GM23338 (cell line): Measurements from ENCODE around the gene SUGCT. TPM values are rescaled to one million over a fixed set of nuclear protein-coding genes. Genes with fewer than 3 reads are reported as not detected.

Source experiments
- polyA plus RNA-seq: library from polyadenylated mRNA; unstranded; fragments of >200 nt; fragmentation: Nextera tagmentation; extraction: Ambion mirVana; gene quantifications from 2 replicates; pipeline ENCODE4 v1.2.1, GENCODE V29; 2016
- small RNA-seq: library from RNA; depleted of rRNA; stranded (forward); fragments of <200 nt; gene quantifications from one replicate; pipeline ENCODE3, GENCODE V24; 2014; ENCODE audit warnings: low replicate concordance
- total RNA-seq: library from RNA; depleted of rRNA; stranded (reverse); fragments of >200 nt; shearing (Covaris generic); gene quantifications from 2 replicates; pipeline ENCODE4 v1.2.3, GENCODE V29; 2014; rRNA removed

SUGCT gene
- total and polyA plus RNA-seq, 2 experiments from 2014 or later: 4.2 to 5.6 TPM

Small RNA genes within 50 kb of the gene (small RNA-seq; reads per million reads assigned to genes)
- gene AC006023.1: not detected
- gene AC006023.2: not detected

Other genes starting within 250 kb of the SUGCT start
- gene CDK13, start 184.7 kb upstream of the SUGCT start, total RNA-seq: 80.2 and 88.4 TPM in 2 replicates
- gene CDK13, start 184.7 kb upstream of the SUGCT start, polyA plus RNA-seq: 38.1 and 39.4 TPM in 2 replicates
- gene MPLKIP, start 383 bp upstream of the SUGCT start, total RNA-seq: 42.8 and 64.0 TPM in 2 replicates
- 147 and 153 TPM in 2 replicates for gene MPLKIP, start 383 bp upstream of the SUGCT start, polyA plus RNA-seq